ENCODE measurements around the gene CASP9. TPM values are rescaled to one million over a fixed set of nuclear protein-coding genes. Genes with fewer than 3 reads are reported as not detected.

CASP9 gene
- total and polyA plus RNA-seq, 10 of the 15 experiments (the other 5 are each of a cell fraction or from before 2014, with no cell fraction given), result 2.7 to 14.6 (median 7.6) TPM

DNA sequence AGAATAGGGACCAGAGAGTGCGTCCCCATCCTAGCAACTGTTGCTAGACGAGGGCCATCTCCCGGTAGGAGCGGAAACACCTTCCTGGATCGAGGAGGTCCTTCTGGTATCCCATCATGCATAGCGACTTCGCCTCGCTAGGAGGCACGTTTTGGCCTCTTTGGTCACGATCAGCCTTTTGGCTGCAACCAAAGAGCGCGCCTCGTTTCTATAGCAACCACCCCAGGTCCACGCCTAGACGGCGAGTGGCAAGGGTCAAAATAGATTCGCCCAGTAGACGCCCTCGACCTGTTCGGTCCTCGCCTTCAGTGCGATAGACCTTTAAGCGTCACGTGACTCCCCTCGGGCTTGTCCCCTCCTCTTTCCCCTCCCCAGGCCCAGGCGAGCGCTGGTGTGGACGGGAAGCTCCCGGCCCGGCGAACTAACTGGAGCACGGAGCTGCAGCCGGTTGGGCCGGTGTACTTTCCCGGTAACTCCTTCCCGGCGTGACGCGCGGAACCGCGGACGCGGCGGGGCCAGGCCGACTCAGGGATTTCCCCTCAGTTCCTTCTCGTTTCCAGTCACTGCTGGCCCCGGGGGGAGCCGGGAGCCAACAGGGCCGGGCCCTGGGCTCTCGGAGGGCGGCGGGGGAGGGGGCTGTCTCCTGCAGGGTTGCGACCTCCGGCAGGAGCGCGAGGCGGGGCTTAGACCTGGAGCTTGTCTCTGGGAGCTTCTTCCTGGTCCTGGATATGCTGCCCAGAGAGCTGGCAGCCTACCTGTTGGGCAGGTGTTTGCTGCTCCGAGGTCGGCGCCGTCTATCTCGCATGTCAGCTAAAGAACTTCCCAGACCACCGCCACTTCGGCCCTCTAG lies 2.7 kb upstream of the CASP9 start, which contains the start of gene DNAJC16:
TSS of gene DNAJC16 (plus strand) at position 359 of the 850 bp plus-strand sequence. CDS start 2,258 bp downstream, outside the sequence.
- intact Hi-C loops (cut with micrococcal nuclease; ENCODE audit: unreplicated experiment), result loop anchor here (2.0 to 10.0 kb wide), 3 partner anchors 90 to 448 kb away; partner anchors contain the start of genes DDI2, SPEN and ZBTB17
- Histone ChIP-seq H3K4me1 (ENCODE audit: control insufficient read depth, insufficient read depth, low read length) (peaks cover 9% of the 10 kb centered on the region; the same call in 1 of the 2 replicates), H3K79me2 (ENCODE audit: control insufficient read depth, insufficient read depth, low read length) (peaks cover 13% of the 10 kb centered on the region), H2AFZ (ENCODE audit: control insufficient read depth, low read depth, low read length) (peak within 1 kb of the TSS; percentile 93), H3K27me3 (replicated peaks in 1 of 2; ENCODE audit: control insufficient read depth in 2 of 2, insufficient read depth in 2 of 2, low read length in 1 of 2) (no peaks in the 10 kb centered on the region), H3K4me3 (peak within 1 kb of the TSS; percentile 93), H4K20me1 (ENCODE audit: control insufficient read depth, insufficient read depth) (no peaks in the 10 kb centered on the region), H3K27ac (ENCODE audit: control insufficient read depth, insufficient read depth) (peak within 1 kb of the TSS; percentile 65), H3K9me3 (replicated peaks; ENCODE audit: control insufficient read depth, insufficient read depth, low read length) (no peaks in the 10 kb centered on the region), H3K4me2 (ENCODE audit: control insufficient read depth, insufficient read depth) (peak within 1 kb of the TSS; percentile 98), H3K36me3 (ENCODE audit: control insufficient read depth in 2 of 2, insufficient read depth in 2 of 2, low read length in 1 of 2) (no peaks in the 10 kb centered on the region; a peak in 1 of 4 replicates), H3K9ac (ENCODE audit: control insufficient read depth, insufficient read depth, low read length) (peak within 1 kb of the TSS; percentile 82)
- in situ Hi-C loops (cut with MboI), result no loop called here
- ChIA-PET POLR2A (interaction anchor here (0.5 to 1.9 kb wide), 8 partner anchors 9 to 178 kb away, joined by 3 to 10 read pairs (median 4); partner anchors contain the start of gene DDI2), CTCF (interaction anchor here (0.5 to 1.4 kb wide), 6 partner anchors 8 to 678 kb away, joined by 3 to 4 read pairs (median 3); no protein-coding TSS in a partner anchor), RAD21 (ENCODE audit: unreplicated experiment) (interaction anchor here (0.6 to 1.9 kb wide), 8 partner anchors 11 to 317 kb away, joined by 3 to 5 read pairs (median 3); partner anchors contain the start of gene DDI2), SMC1A (ENCODE audit: uncharacterized antibody, unreplicated experiment) (interaction anchor here (0.7 to 1.8 kb wide), 4 partner anchors 15 to 100 kb away, joined by 3 to 8 read pairs (median 6); no protein-coding TSS in a partner anchor)
- FAIRE-seq, result peak; percentile 100
- peak; percentile 70 for ATAC-seq
- no TSS peak for BruUV-seq (replicated peaks)
- WGBS (ENCODE audit: insufficient coverage, insufficient replicate concordance, low lambda C conversion rate, missing lambda C conversion rate), result under 1% methylated on average over 64 of the region's 65 CpGs
- DNase-seq (ENCODE audit: low read depth, low spot score), result peak; percentile 100
- TF ChIP-seq, protein P1, sequence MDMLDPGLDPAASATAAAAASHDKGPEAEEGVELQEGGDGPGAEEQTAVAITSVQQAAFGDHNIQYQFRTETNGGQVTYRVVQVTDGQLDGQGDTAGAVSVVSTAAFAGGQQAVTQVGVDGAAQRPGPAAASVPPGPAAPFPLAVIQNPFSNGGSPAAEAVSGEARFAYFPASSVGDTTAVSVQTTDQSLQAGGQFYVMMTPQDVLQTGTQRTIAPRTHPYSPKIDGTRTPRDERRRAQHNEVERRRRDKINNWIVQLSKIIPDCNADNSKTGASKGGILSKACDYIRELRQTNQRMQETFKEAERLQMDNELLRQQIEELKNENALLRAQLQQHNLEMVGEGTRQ (IDR thresholded peaks at IDR 0.05; ENCODE audit: borderline replicate concordance, low read depth, low read length), result peak; percentile 97
- TF ChIP-seq, protein P2, sequence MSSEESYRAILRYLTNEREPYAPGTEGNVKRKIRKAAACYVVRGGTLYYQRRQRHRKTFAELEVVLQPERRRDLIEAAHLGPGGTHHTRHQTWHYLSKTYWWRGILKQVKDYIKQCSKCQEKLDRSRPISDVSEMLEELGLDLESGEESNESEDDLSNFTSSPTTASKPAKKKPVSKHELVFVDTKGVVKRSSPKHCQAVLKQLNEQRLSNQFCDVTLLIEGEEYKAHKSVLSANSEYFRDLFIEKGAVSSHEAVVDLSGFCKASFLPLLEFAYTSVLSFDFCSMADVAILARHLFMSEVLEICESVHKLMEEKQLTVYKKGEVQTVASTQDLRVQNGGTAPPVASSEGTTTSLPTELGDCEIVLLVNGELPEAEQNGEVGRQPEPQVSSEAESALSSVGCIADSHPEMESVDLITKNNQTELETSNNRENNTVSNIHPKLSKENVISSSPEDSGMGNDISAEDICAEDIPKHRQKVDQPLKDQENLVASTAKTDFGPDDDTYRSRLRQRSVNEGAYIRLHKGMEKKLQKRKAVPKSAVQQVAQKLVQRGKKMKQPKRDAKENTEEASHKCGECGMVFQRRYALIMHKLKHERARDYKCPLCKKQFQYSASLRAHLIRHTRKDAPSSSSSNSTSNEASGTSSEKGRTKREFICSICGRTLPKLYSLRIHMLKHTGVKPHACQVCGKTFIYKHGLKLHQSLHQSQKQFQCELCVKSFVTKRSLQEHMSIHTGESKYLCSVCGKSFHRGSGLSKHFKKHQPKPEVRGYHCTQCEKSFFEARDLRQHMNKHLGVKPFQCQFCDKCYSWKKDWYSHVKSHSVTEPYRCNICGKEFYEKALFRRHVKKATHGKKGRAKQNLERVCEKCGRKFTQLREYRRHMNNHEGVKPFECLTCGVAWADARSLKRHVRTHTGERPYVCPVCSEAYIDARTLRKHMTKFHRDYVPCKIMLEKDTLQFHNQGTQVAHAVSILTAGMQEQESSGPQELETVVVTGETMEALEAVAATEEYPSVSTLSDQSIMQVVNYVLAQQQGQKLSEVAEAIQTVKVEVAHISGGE (CRISPR knock-in tag; IDR thresholded peaks at IDR 0.05), result peak; percentile 75
- TF ChIP-seq GABPA (IDR thresholded peaks at IDR 0.05; ENCODE audit: low read depth) (no peak), ZNF217 (IDR thresholded peaks at IDR 0.05) (no peak), EZH2 (IDR thresholded peaks at IDR 0.05; ENCODE audit: borderline replicate concordance, control insufficient read depth, low read depth, low read length) (no peak), HDGF (IDR thresholded peaks at IDR 0.05) (peak; percentile 68), ESRRA (IDR thresholded peaks at IDR 0.05; ENCODE audit: low read length) (no peak), BACH1 (IDR thresholded peaks at IDR 0.05; ENCODE audit: borderline replicate concordance) (peak; percentile 41; the same call in 1 of the 2 replicates), TAF1 (IDR thresholded peaks at IDR 0.05; ENCODE audit: borderline replicate concordance, low read depth, low read length) (peak; percentile 69; the same call in 1 of the 2 replicates)
- TF ChIP-seq, protein P3, sequence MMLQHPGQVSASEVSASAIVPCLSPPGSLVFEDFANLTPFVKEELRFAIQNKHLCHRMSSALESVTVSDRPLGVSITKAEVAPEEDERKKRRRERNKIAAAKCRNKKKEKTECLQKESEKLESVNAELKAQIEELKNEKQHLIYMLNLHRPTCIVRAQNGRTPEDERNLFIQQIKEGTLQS (IDR thresholded peaks at IDR 0.05; ENCODE audit: borderline replicate concordance, extremely low read depth, low read depth, low read length), result peak; percentile 78; the same call in 1 of the 2 replicates
- TF ChIP-seq, protein P4, sequence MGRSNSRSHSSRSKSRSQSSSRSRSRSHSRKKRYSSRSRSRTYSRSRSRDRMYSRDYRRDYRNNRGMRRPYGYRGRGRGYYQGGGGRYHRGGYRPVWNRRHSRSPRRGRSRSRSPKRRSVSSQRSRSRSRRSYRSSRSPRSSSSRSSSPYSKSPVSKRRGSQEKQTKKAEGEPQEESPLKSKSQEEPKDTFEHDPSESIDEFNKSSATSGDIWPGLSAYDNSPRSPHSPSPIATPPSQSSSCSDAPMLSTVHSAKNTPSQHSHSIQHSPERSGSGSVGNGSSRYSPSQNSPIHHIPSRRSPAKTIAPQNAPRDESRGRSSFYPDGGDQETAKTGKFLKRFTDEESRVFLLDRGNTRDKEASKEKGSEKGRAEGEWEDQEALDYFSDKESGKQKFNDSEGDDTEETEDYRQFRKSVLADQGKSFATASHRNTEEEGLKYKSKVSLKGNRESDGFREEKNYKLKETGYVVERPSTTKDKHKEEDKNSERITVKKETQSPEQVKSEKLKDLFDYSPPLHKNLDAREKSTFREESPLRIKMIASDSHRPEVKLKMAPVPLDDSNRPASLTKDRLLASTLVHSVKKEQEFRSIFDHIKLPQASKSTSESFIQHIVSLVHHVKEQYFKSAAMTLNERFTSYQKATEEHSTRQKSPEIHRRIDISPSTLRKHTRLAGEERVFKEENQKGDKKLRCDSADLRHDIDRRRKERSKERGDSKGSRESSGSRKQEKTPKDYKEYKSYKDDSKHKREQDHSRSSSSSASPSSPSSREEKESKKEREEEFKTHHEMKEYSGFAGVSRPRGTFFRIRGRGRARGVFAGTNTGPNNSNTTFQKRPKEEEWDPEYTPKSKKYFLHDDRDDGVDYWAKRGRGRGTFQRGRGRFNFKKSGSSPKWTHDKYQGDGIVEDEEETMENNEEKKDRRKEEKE (IDR thresholded peaks at IDR 0.05), result no peak
- TF ChIP-seq, protein P5, sequence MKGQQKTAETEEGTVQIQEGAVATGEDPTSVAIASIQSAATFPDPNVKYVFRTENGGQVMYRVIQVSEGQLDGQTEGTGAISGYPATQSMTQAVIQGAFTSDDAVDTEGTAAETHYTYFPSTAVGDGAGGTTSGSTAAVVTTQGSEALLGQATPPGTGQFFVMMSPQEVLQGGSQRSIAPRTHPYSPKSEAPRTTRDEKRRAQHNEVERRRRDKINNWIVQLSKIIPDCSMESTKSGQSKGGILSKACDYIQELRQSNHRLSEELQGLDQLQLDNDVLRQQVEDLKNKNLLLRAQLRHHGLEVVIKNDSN (IDR thresholded peaks at IDR 0.05; ENCODE audit: borderline replicate concordance, extremely low read length, insufficient read depth, low read depth, low read length), result peak; percentile 97

Measured in GM12878 (cell line).